Lower lobe of right lung (tissue), 2 donors: ENCODE data around the gene PALLD. TPM values are rescaled to one million over a fixed set of nuclear protein-coding genes. Genes with fewer than 3 reads are reported as not detected.

Source experiments
- ATAC-seq, 2 donors: fragments of 200-7000 bp; cut with Tn5 transposase; one replicate each; pipeline ENCODE4 v1.9.1; 2020 to 2022; ENCODE audit warnings: mild to moderate bottlenecking in 2 of 2, moderate library complexity in 2 of 2
- DNase-seq: peaks from one replicate; pipeline ENCODE4 v3.0.0-alpha.2; 2020
- H3K27ac ChIP-seq: fragments of 200-600 bp; one replicate; pipeline ENCODE4 v1.8.0; 2022
- H3K27me3 ChIP-seq: fragments of 200-600 bp; one replicate; pipeline ENCODE4 v1.8.0; 2022; ENCODE audit warnings: low read depth
- H3K36me3 ChIP-seq: fragments of 200-600 bp; one replicate; pipeline ENCODE4 v1.8.0; 2022; ENCODE audit warnings: mild to moderate bottlenecking
- H3K4me1 ChIP-seq: fragments of 200-600 bp; one replicate; pipeline ENCODE4 v1.8.0; 2022
- H3K4me3 ChIP-seq: fragments of 200-600 bp; one replicate; pipeline ENCODE4 v1.8.0; 2022; ENCODE audit warnings: mild to moderate bottlenecking
- H3K9me3 ChIP-seq: fragments of 200-600 bp; one replicate; pipeline ENCODE4 v1.8.0; 2022
- CTCF ChIP-seq: fragments of 200-600 bp; IDR thresholded peaks from one replicate; pipeline ENCODE4 v1.8.0; 2022; ENCODE audit warnings: antibody characterized with exemption, mild to moderate bottlenecking
- intact Hi-C: fragments of 100-400 bp; cut with DNase I; formaldehyde crosslinking; loops from one replicate; pipeline ENCODE4 v1.11.0; 2022
- total RNA-seq: library from RNA; stranded (reverse); fragmentation: NEBNext Ultra II Directional; extraction: Animal tissue kit (Norgen Biotek cat#: 25700); gene quantifications from one replicate; pipeline ENCODE4 v1.2.1, GENCODE V29; 2021
- donor health status: DM: no; HTN: yes; CAD: no; lungs with severe emphysema.

PALLD gene
- total RNA-seq, 1 donor from 2014 or later = 91.9 TPM

GRCh38 chr4:168826620-168827019 lies 329.8 kb downstream of the PALLD start:
- Histone ChIP-seq H3K4me3 (no peak overlapping the region), H3K27me3 (peaks cover 2% of the 10 kb centered on the region), H3K9me3 (no peaks in the 10 kb centered on the region), H3K36me3 (no peaks in the 10 kb centered on the region), H3K27ac (no peak overlapping the region), H3K4me1 (peaks cover 8% of the 10 kb centered on the region)
- ATAC-seq (no peak), DNase-seq (no peak)
- intact Hi-C loops = no loop called here
- no peak for TF ChIP-seq CTCF

- intact Hi-C loops = no loop called here
- no peak for TF ChIP-seq CTCF
- H3K9me3 ChIP-seq = no peaks in the 10 kb centered on the region
- DNase-seq = no peak
- H3K36me3 ChIP-seq = no peaks in the 10 kb centered on the region
- peaks cover 18% of the 10 kb centered on the region for H3K27me3 ChIP-seq
- H3K27ac ChIP-seq = peak overlapping the region; percentile 85
- peaks cover 21% of the 10 kb centered on the region for H3K4me1 ChIP-seq
- peak overlapping the region; percentile 77 for H3K4me3 ChIP-seq
- no peak for ATAC-seq
Measured at GRCh38 chr4:168830777-168831512, 334.1 kb downstream of the PALLD start.

DNA sequence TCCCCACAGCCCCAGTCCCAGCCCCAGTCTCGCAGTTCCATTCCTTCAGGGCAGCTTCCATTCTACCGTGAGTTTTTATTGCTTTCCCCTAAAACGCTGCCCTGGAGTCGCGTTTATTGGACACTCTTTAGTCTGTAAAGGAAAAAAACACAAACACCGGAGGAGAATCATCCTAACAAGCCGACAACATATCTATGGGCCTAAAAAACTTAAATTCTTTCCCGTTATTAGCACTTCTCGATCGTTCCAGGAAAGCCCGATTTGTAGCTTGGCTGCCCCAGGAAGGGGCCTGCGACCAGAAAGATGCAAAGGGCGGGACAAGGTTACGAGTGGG lies 334.7 kb downstream of the PALLD start:
- Histone ChIP-seq H3K27me3 (peaks cover 18% of the 10 kb centered on the region), H3K9me3 (no peaks in the 10 kb centered on the region), H3K36me3 (no peaks in the 10 kb centered on the region), H3K4me1 (peaks cover 21% of the 10 kb centered on the region), H3K27ac (peak overlapping the region; percentile 85), H3K4me3 (peak overlapping the region; percentile 77)
- ATAC-seq (no peak), DNase-seq (no peak)
- intact Hi-C loops = no loop called here
- no peak for TF ChIP-seq CTCF

- DNase-seq (peak; percentile 82), ATAC-seq (peak; percentile 93 to 96)
- intact Hi-C loops = no loop called here
- TF ChIP-seq CTCF = no peak
- Histone ChIP-seq H3K36me3 (no peaks in the 10 kb centered on the region), H3K27ac (peak overlapping the region; percentile 85), H3K27me3 (peaks cover 18% of the 10 kb centered on the region), H3K4me3 (peak overlapping the region; percentile 77), H3K4me1 (peaks cover 21% of the 10 kb centered on the region), H3K9me3 (no peaks in the 10 kb centered on the region)
Measured at GRCh38 chr4:168831919-168832762, 335.3 kb downstream of the PALLD start.

GRCh38 chr4:168832763-168833575 lies 336.1 kb downstream of the PALLD start:
- intact Hi-C loops = no loop called here
- peak overlapping the region; percentile 85 for H3K27ac ChIP-seq
- H3K4me1 ChIP-seq = peaks cover 21% of the 10 kb centered on the region
- DNase-seq (no peak), ATAC-seq (peak; percentile 50 to 59)
- no peaks in the 10 kb centered on the region for H3K9me3 ChIP-seq
- no peaks in the 10 kb centered on the region for H3K36me3 ChIP-seq
- TF ChIP-seq CTCF = no peak
- peaks cover 18% of the 10 kb centered on the region for H3K27me3 ChIP-seq
- H3K4me3 ChIP-seq = peak overlapping the region; percentile 77
